Astrocyte (in vitro differentiated cells and primary cell): ENCODE data around the gene DISP1. TPM values are rescaled to one million over a fixed set of nuclear protein-coding genes. Genes with fewer than 3 reads are reported as not detected.
"Not testable (repeated sequence)": the region's sequence is repeated elsewhere in the genome, so short reads cannot be mapped to it uniquely, and the experiment has no call there.

ENCODE experiments used
- DNase-seq: peaks from one replicate; pipeline ENCODE4 v3.0.0-alpha.2; 2010; ENCODE audit warnings: low read depth
- FAIRE-seq: peaks from 2 replicates; lab custom pipeline; 2011; peaks lifted over from hg19 to GRCh38; lab: Jason Lieb, UNC
- H2AFZ ChIP-seq: 2 replicates; pipeline ENCODE4 v1.6.0; 2012; ENCODE audit warnings: low read depth, low read length, inconsistent platforms
- H3K27ac ChIP-seq: 2 replicates; pipeline ENCODE4 v1.5.1; 2011; ENCODE audit warnings: low read depth, low read length, inconsistent platforms
- H3K27me3 ChIP-seq: 2 replicates; pipeline ENCODE4 v1.6.0; 2011; ENCODE audit warnings: low read length, inconsistent platforms; ENCODE audit not compliant: insufficient read depth
- H3K36me3 ChIP-seq: 2 replicates; pipeline ENCODE4 v1.5.1; 2011; ENCODE audit warnings: low read length, inconsistent platforms; ENCODE audit not compliant: insufficient read depth
- H3K4me1 ChIP-seq: 2 replicates; pipeline ENCODE4 v1.5.1; 2011; ENCODE audit warnings: low read length, inconsistent platforms; ENCODE audit not compliant: insufficient read depth
- H3K4me2 ChIP-seq: 2 replicates; pipeline ENCODE4 v1.6.0; 2012; ENCODE audit warnings: low read length, inconsistent platforms
- H3K4me3 ChIP-seq: 2 replicates; pipeline ENCODE4 v1.5.1; 2011; ENCODE audit warnings: low read depth, mild to moderate bottlenecking, low read length, inconsistent platforms; ENCODE audit not compliant: insufficient read depth
- H3K79me2 ChIP-seq: 2 replicates; pipeline ENCODE4 v1.6.0; 2012; ENCODE audit warnings: mild to moderate bottlenecking, low read length, inconsistent platforms; ENCODE audit not compliant: insufficient read depth
- H3K9ac ChIP-seq: 2 replicates; pipeline ENCODE4 v1.6.0; 2012; ENCODE audit warnings: mild to moderate bottlenecking, low read length, inconsistent platforms
- H3K9me3 ChIP-seq: 2 replicates; pipeline ENCODE4 v1.5.1; 2012; ENCODE audit warnings: low read depth, mild to moderate bottlenecking, low read length, inconsistent platforms; ENCODE audit not compliant: insufficient read depth
- H4K20me1 ChIP-seq: 2 replicates; pipeline ENCODE4 v1.6.0; 2012; ENCODE audit warnings: low read length, inconsistent platforms; ENCODE audit not compliant: insufficient read depth
- H3K27ac Mint-ChIP-seq: one replicate; pipeline ENCODE4 v1.8.0; 2021; ENCODE audit warnings: mild to moderate bottlenecking, mixed read lengths; ENCODE audit not compliant: unreplicated experiment
- H3K27me3 Mint-ChIP-seq: one replicate; pipeline ENCODE4 v1.8.0; 2021; ENCODE audit warnings: low read depth, mixed read lengths; ENCODE audit not compliant: unreplicated experiment
- H3K36me3 Mint-ChIP-seq: one replicate; pipeline ENCODE4 v1.8.0; 2021; ENCODE audit warnings: low read depth, mixed read lengths; ENCODE audit not compliant: unreplicated experiment
- H3K4me1 Mint-ChIP-seq: one replicate; pipeline ENCODE4 v1.8.0; 2021; ENCODE audit warnings: low read depth, mixed read lengths; ENCODE audit not compliant: unreplicated experiment
- H3K4me3 Mint-ChIP-seq: one replicate; pipeline ENCODE4 v1.8.0; 2021; ENCODE audit warnings: mild to moderate bottlenecking, moderate library complexity, mixed read lengths; ENCODE audit not compliant: unreplicated experiment
- H3K9me3 Mint-ChIP-seq: one replicate; pipeline ENCODE4 v1.8.0; 2021; ENCODE audit warnings: mild to moderate bottlenecking, mixed read lengths; ENCODE audit not compliant: unreplicated experiment
- CTCF ChIP-seq: IDR thresholded peaks from 2 replicates; pipeline ENCODE4 v1.5.1; 2011; ENCODE audit warnings: low read depth, mild to moderate bottlenecking, inconsistent platforms, low read length, moderate library complexity; ENCODE audit not compliant: insufficient read depth
- EZH2 ChIP-seq: IDR thresholded peaks from 2 replicates; pipeline ENCODE4 v1.6.1; 2012; ENCODE audit warnings: mild to moderate bottlenecking, low read length, inconsistent platforms; ENCODE audit not compliant: insufficient read depth
- total RNA-seq: library from RNA; stranded (reverse); gene quantifications from 2 replicates; pipeline ENCODE4 v1.2.1, GENCODE V29; 2021

Gene DISP1
- total RNA-seq, 1 donor from 2014 or later: 4.1 TPM

GRCh38 chr1:222843469-222844410 lies 28.9 kb downstream of the DISP1 start:
- Histone ChIP-seq H3K79me2 (peaks cover 7% of the 10 kb centered on the region), H3K4me3 (no peak overlapping the region), H3K4me1 (no peaks in the 10 kb centered on the region), H3K27me3 (no peaks in the 10 kb centered on the region), H3K9ac (no peak overlapping the region), H4K20me1 (no peaks in the 10 kb centered on the region), H3K27ac (no peak overlapping the region), H3K9me3 (no peaks in the 10 kb centered on the region), H3K4me2 (no peak overlapping the region), H3K36me3 (no peaks in the 10 kb centered on the region), H2AFZ (no peak overlapping the region)
- FAIRE-seq (no peak), DNase-seq (peak; percentile 15)
- Mint-ChIP-seq H3K9me3 (no peaks in the 10 kb centered on the region), H3K4me1 (peaks cover 2% of the 10 kb centered on the region), H3K4me3 (no peak overlapping the region), H3K36me3 (peaks cover 2% of the 10 kb centered on the region), H3K27ac (peak overlapping the region; percentile 35), H3K27me3 (no peaks in the 10 kb centered on the region)
- TF ChIP-seq CTCF (no peak), EZH2 (no peak)

GRCh38 chr1:222844411-222844779 lies 29.6 kb downstream of the DISP1 start:
- Mint-ChIP-seq H3K4me3 (no peak overlapping the region), H3K27ac (no peak overlapping the region), H3K36me3 (no peaks in the 10 kb centered on the region), H3K9me3 (no peaks in the 10 kb centered on the region), H3K4me1 (peaks cover 2% of the 10 kb centered on the region), H3K27me3 (no peaks in the 10 kb centered on the region)
- no peaks in the 10 kb centered on the region for H3K27me3 ChIP-seq
- H3K27ac ChIP-seq: no peak overlapping the region
- no peaks in the 10 kb centered on the region for H3K9me3 ChIP-seq
- no peak overlapping the region for H2AFZ ChIP-seq
- no peaks in the 10 kb centered on the region for H4K20me1 ChIP-seq
- TF ChIP-seq EZH2 (no peak), CTCF (no peak)
- DNase-seq (no peak), FAIRE-seq (no peak)
- no peak overlapping the region for H3K9ac ChIP-seq
- no peaks in the 10 kb centered on the region for H3K4me1 ChIP-seq
- H3K79me2 ChIP-seq: peaks cover 7% of the 10 kb centered on the region
- no peaks in the 10 kb centered on the region for H3K36me3 ChIP-seq
- no peak overlapping the region for H3K4me2 ChIP-seq
- no peak overlapping the region for H3K4me3 ChIP-seq

- no peak overlapping the region for H3K9ac ChIP-seq
- no peaks in the 10 kb centered on the region for H3K9me3 ChIP-seq
- no peak overlapping the region for H2AFZ ChIP-seq
- peaks cover 7% of the 10 kb centered on the region for H3K79me2 ChIP-seq
- DNase-seq (no peak), FAIRE-seq (no peak)
- H3K4me2 ChIP-seq: no peak overlapping the region
- H4K20me1 ChIP-seq: no peaks in the 10 kb centered on the region
- no peaks in the 10 kb centered on the region for H3K9me3 Mint-ChIP-seq
- H3K27me3 ChIP-seq: no peaks in the 10 kb centered on the region
- H3K4me3 ChIP-seq: no peak overlapping the region
- H3K27ac Mint-ChIP-seq: no peak overlapping the region
- no peaks in the 10 kb centered on the region for H3K36me3 Mint-ChIP-seq
- no peaks in the 10 kb centered on the region for H3K27me3 Mint-ChIP-seq
- TF ChIP-seq CTCF (no peak), EZH2 (no peak)
- H3K4me1 Mint-ChIP-seq: peaks cover 2% of the 10 kb centered on the region
- no peak overlapping the region for H3K4me3 Mint-ChIP-seq
- no peaks in the 10 kb centered on the region for H3K4me1 ChIP-seq
- H3K27ac ChIP-seq: no peak overlapping the region
- H3K36me3 ChIP-seq: no peaks in the 10 kb centered on the region
Observed at GRCh38 chr1:222845763-222846162, 30.9 kb downstream of the DISP1 start.

GRCh38 chr1:222850550-222850949 lies 35.7 kb downstream of the DISP1 start:
- FAIRE-seq, DNase-seq: not testable (repeated sequence)

More at GRCh38 chr1:222850550-222850949, 35.7 kb downstream of the DISP1 start:
- not testable (repeated sequence) for H3K9me3 ChIP-seq, H3K27ac ChIP-seq, H3K4me3 Mint-ChIP-seq, H3K4me1 ChIP-seq, H3K79me2 ChIP-seq, H3K4me1 Mint-ChIP-seq, H3K27ac Mint-ChIP-seq, H3K36me3 ChIP-seq, H3K9me3 Mint-ChIP-seq, H3K27me3 Mint-ChIP-seq, H3K9ac ChIP-seq, H3K4me3 ChIP-seq, H2AFZ ChIP-seq, H3K4me2 ChIP-seq, H3K36me3 Mint-ChIP-seq, H3K27me3 ChIP-seq, H4K20me1 ChIP-seq
